GM12878 (cell line): ENCODE results near the gene PRX. TPM values are rescaled to one million over a fixed set of nuclear protein-coding genes. Genes with fewer than 3 reads are reported as not detected.

Source experiments
- ATF2 ChIP-seq: IDR thresholded peaks from 2 replicates; pipeline ENCODE4 v1.6.1; 2012; ENCODE audit warnings: low read length, inconsistent platforms
- BHLHE40 ChIP-seq, 2 experiments: fragments of 450-650 bp in 1 of 2; IDR thresholded peaks; 2 replicates each; pipeline ENCODE4 v1.6.1; 2011 to 2017; ENCODE audit warnings: low read depth in 2 of 2, borderline replicate concordance in 1 of 2, improper control_type of control experiment in 1 of 2, low read length in 1 of 2, mild to moderate bottlenecking in 1 of 2
- CEBPB ChIP-seq, 2 experiments: fragments of 150-350 bp in 1 of 2; IDR thresholded peaks; 2 replicates each; pipeline ENCODE4 v1.6.1; 2012 to 2014; ENCODE audit warnings: low read depth in 2 of 2, low read length in 2 of 2, borderline replicate concordance in 1 of 2, inconsistent platforms in 1 of 2
- DPF2 ChIP-seq: fragments of 450-650 bp; IDR thresholded peaks from 2 replicates; pipeline ENCODE4 v1.6.1; 2017; ENCODE audit warnings: mild to moderate bottlenecking
- E2F4 ChIP-seq: IDR thresholded peaks from 2 replicates; pipeline ENCODE4 v1.6.1; 2012; ENCODE audit warnings: low read depth, low read length, improper control_type of control experiment
- EED ChIP-seq: sonication (generic); IDR thresholded peaks from 2 replicates; pipeline ENCODE4 v1.6.1; 2016; ENCODE audit warnings: antibody characterized with exemption, low read depth
- ELK1 ChIP-seq: IDR thresholded peaks from 2 replicates; pipeline ENCODE4 v1.6.1; 2012; ENCODE audit warnings: low read depth, low read length, improper control_type of control experiment
- IKZF2 ChIP-seq, 2 experiments: fragments of 450-650 bp; IDR thresholded peaks; 2 replicates each; pipeline ENCODE4 v1.6.1; 2017; ENCODE audit warnings: mild to moderate bottlenecking in 2 of 2, moderate library complexity in 2 of 2
- JUNB ChIP-seq: IDR thresholded peaks from 2 replicates; pipeline ENCODE4 v1.6.1; 2016; ENCODE audit warnings: antibody characterized with exemption, mild to moderate bottlenecking
- MAX ChIP-seq: IDR thresholded peaks from 2 replicates; pipeline ENCODE4 v1.6.1; 2012; ENCODE audit warnings: low read depth, low read length, improper control_type of control experiment
- POU2F2 ChIP-seq: IDR thresholded peaks from 3 replicates; pipeline ENCODE4 v1.6.1; 2011; ENCODE audit warnings: low read depth, mild to moderate bottlenecking, low read length, borderline replicate concordance
- RB1 ChIP-seq: fragments of 450-650 bp; formaldehyde crosslinking; IDR thresholded peaks from 2 replicates; pipeline ENCODE4 v1.6.1; 2017; ENCODE audit warnings: mild to moderate bottlenecking, borderline replicate concordance
- RUNX3 ChIP-seq: IDR thresholded peaks from 2 replicates; pipeline ENCODE4 v1.6.1; 2012; ENCODE audit warnings: low read length, inconsistent platforms
- SMAD1 ChIP-seq: fragments of 450-650 bp; IDR thresholded peaks from 2 replicates; pipeline ENCODE4 v1.6.1; 2018; ENCODE audit warnings: mild to moderate bottlenecking, low read depth; ENCODE audit not compliant: partially characterized antibody
- SMC3 ChIP-seq: IDR thresholded peaks from 2 replicates; pipeline ENCODE4 v1.6.1; 2011; ENCODE audit warnings: low read length, improper control_type of control experiment, borderline replicate concordance
- SPI1 ChIP-seq: IDR thresholded peaks from 2 replicates; pipeline ENCODE4 v1.6.1; 2011; ENCODE audit warnings: low read depth, mild to moderate bottlenecking, low read length, moderate library complexity, borderline replicate concordance; ENCODE audit not compliant: insufficient read depth
- SREBF2 ChIP-seq: IDR thresholded peaks from 2 replicates; pipeline ENCODE4 v1.6.1; 2012; ENCODE audit warnings: mild to moderate bottlenecking, low read length
- ZBTB4 ChIP-seq: fragments of 450-650 bp; formaldehyde crosslinking; IDR thresholded peaks from 2 replicates; pipeline ENCODE4 v1.4.0; 2022; ENCODE audit warnings: mild to moderate bottlenecking, moderate library complexity
- polyA plus RNA-seq, 11 experiments: library from polyadenylated mRNA; depleted of rRNA in 4 of 11; unstranded in 6 of 11; stranded (reverse) in 5 of 11; fragments of >200 nt; fragmentation: Nextera tagmentation in 4 of 11; fragmentation: Illumina TruSeq in 1 of 11; extraction: Ambion mirVana in 4 of 11; extraction: Trizol in 1 of 11; gene quantifications; 1 replicate in 1 of 11; 2 replicates in 10 of 11; pipeline versions ENCODE4 v1.2.1 to v1.2.3, GENCODE V29; 2011 to 2016; ENCODE audit warnings: inconsistent platforms in 2 of 11, missing spikeins in 2 of 11, low read depth in 1 of 11
- total RNA-seq, 4 experiments: library from RNA; depleted of rRNA in 3 of 4; stranded (reverse); fragments of >200 nt in 3 of 4; fragmentation: Illumina TruSeq in 1 of 4; extraction: Trizol in 1 of 4; gene quantifications; 2 replicates each; pipeline versions ENCODE4 v1.2.1 to v1.2.3, GENCODE V29; 2013 to 2021
- TF ChIP-seq, protein P1 (sequence below): fragments of 450-650 bp; IDR thresholded peaks from 2 replicates; pipeline ENCODE4 v1.6.1; 2017; ENCODE audit warnings: mild to moderate bottlenecking, low read depth, inconsistent platforms; ENCODE audit not compliant: poor library complexity, severe bottlenecking

PRX gene
- total and polyA plus RNA-seq, 10 of the 15 experiments (the other 5 are each of a cell fraction or from before 2014, with no cell fraction given): 0.02 to 1.4 (median 0.54) TPM; not detected in 1

GRCh38 chr19:40442328-40443130 lies 29.4 kb upstream of the PRX start (continued):
- no peak for TF ChIP-seq ZBTB4 (CRISPR knock-in tag)
- no peak for TF ChIP-seq SMC3
- no peak for TF ChIP-seq RB1
- TF ChIP-seq, protein P1, sequence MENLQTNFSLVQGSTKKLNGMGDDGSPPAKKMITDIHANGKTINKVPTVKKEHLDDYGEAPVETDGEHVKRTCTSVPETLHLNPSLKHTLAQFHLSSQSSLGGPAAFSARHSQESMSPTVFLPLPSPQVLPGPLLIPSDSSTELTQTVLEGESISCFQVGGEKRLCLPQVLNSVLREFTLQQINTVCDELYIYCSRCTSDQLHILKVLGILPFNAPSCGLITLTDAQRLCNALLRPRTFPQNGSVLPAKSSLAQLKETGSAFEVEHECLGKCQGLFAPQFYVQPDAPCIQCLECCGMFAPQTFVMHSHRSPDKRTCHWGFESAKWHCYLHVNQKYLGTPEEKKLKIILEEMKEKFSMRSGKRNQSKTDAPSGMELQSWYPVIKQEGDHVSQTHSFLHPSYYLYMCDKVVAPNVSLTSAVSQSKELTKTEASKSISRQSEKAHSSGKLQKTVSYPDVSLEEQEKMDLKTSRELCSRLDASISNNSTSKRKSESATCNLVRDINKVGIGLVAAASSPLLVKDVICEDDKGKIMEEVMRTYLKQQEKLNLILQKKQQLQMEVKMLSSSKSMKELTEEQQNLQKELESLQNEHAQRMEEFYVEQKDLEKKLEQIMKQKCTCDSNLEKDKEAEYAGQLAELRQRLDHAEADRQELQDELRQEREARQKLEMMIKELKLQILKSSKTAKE: no peak
- TF ChIP-seq SREBF2: no peak
- no peak for TF ChIP-seq BHLHE40 (IDR thresholded peaks at IDR 0.05; ENCODE audit: borderline replicate concordance in 1 of 2, low read depth in 2 of 2, low read length in 1 of 2)
- TF ChIP-seq IKZF2 (IDR thresholded peaks at IDR 0.05): peak in 1 of 2 experiments; percentile 44; a peak in 3 of 4 replicates
- TF ChIP-seq E2F4: no peak
- TF ChIP-seq ELK1: 0 out of 2 replicates have a peak, but pooled peaks have one; percentile 24
- TF ChIP-seq EED: no peak
- no peak for TF ChIP-seq SPI1
- TF ChIP-seq ATF2: no peak
- TF ChIP-seq JUNB: no peak
- TF ChIP-seq MAX: no peak
- TF ChIP-seq SMAD1: no peak
- TF ChIP-seq DPF2: 0 out of 2 replicates have a peak, but pooled peaks have one; percentile 18
- no peak; the same call in 1 of the 2 replicates for TF ChIP-seq RUNX3
- TF ChIP-seq CEBPB (IDR thresholded peaks at IDR 0.05; ENCODE audit: borderline replicate concordance in 1 of 2, low read depth in 2 of 2, low read length in 2 of 2): no peak
- no peak for TF ChIP-seq POU2F2
